ENCODE results near the gene UFSP1. TPM values are rescaled to one million over a fixed set of nuclear protein-coding genes. Genes with fewer than 3 reads are reported as not detected.
A peak's percentile ranks its signal among the peaks of the same experiment; 100 is the strongest.

UFSP1 gene
- total and polyA plus RNA-seq, 2 of the 13 experiments (the other 11 are each of a cell fraction or from before 2014, with no cell fraction given): 0.65 to 3.3 TPM

GRCh38 chr7:100852048-100852872, 37.3 kb downstream of the UFSP1 start, which contains the start of gene SLC12A9 (continued):
- peak; percentile 6; the same call in 1 of the 2 replicates for TF ChIP-seq ZSCAN21 (CRISPR knock-in tag; IDR thresholded peaks at IDR 0.05; ENCODE audit: borderline replicate concordance)
- TF ChIP-seq ZFP90 (CRISPR knock-in tag; IDR thresholded peaks at IDR 0.05; ENCODE audit: borderline replicate concordance): peak; percentile 82; the same call in 1 of the 2 replicates
- no peak for TF ChIP-seq ZBTB7A (CRISPR knock-in tag; IDR thresholded peaks at IDR 0.05)
- TF ChIP-seq KLF15 (CRISPR knock-in tag; IDR thresholded peaks at IDR 0.05; ENCODE audit: borderline replicate concordance): 0 out of 2 replicates have a peak, but pooled peaks have one; percentile 47
- 0 out of 2 replicates have a peak, but pooled peaks have one; percentile 78 for TF ChIP-seq ZNF230 (CRISPR knock-in tag; IDR thresholded peaks at IDR 0.05)
- TF ChIP-seq, protein P1, sequence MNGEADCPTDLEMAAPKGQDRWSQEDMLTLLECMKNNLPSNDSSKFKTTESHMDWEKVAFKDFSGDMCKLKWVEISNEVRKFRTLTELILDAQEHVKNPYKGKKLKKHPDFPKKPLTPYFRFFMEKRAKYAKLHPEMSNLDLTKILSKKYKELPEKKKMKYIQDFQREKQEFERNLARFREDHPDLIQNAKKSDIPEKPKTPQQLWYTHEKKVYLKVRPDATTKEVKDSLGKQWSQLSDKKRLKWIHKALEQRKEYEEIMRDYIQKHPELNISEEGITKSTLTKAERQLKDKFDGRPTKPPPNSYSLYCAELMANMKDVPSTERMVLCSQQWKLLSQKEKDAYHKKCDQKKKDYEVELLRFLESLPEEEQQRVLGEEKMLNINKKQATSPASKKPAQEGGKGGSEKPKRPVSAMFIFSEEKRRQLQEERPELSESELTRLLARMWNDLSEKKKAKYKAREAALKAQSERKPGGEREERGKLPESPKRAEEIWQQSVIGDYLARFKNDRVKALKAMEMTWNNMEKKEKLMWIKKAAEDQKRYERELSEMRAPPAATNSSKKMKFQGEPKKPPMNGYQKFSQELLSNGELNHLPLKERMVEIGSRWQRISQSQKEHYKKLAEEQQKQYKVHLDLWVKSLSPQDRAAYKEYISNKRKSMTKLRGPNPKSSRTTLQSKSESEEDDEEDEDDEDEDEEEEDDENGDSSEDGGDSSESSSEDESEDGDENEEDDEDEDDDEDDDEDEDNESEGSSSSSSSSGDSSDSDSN (CRISPR knock-in tag; IDR thresholded peaks at IDR 0.05): peak; percentile 46
- no peak for TF ChIP-seq ZNF564 (CRISPR knock-in tag; IDR thresholded peaks at IDR 0.05)
- TF ChIP-seq ZNF746 (CRISPR knock-in tag; IDR thresholded peaks at IDR 0.05): 0 out of 2 replicates have a peak, but pooled peaks have one; percentile 36
- TF ChIP-seq, protein P2, sequence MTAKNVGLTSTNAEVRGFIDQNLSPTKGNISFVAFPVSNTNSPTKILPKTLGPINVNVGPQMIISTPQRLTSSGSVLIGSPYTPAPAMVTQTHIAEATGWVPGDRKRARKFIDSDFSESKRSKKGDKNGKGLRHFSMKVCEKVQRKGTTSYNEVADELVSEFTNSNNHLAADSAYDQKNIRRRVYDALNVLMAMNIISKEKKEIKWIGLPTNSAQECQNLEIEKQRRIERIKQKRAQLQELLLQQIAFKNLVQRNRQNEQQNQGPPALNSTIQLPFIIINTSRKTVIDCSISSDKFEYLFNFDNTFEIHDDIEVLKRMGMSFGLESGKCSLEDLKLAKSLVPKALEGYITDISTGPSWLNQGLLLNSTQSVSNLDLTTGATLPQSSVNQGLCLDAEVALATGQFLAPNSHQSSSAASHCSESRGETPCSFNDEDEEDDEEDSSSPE (CRISPR knock-in tag; IDR thresholded peaks at IDR 0.05): no peak; the same call in 1 of the 2 replicates
- peak; percentile 87; the same call in 1 of the 2 replicates for TF ChIP-seq ZNF572 (CRISPR knock-in tag; IDR thresholded peaks at IDR 0.05)
- no peak; the same call in 1 of the 2 replicates for TF ChIP-seq RCOR2 (CRISPR knock-in tag; IDR thresholded peaks at IDR 0.05)
- no peak for TF ChIP-seq NONO (IDR thresholded peaks at IDR 0.05)
- peak; percentile 68 for TF ChIP-seq NONO (CRISPR knock-in tag; conservative IDR thresholded peaks at IDR 0.05)
- TF ChIP-seq, protein P3, sequence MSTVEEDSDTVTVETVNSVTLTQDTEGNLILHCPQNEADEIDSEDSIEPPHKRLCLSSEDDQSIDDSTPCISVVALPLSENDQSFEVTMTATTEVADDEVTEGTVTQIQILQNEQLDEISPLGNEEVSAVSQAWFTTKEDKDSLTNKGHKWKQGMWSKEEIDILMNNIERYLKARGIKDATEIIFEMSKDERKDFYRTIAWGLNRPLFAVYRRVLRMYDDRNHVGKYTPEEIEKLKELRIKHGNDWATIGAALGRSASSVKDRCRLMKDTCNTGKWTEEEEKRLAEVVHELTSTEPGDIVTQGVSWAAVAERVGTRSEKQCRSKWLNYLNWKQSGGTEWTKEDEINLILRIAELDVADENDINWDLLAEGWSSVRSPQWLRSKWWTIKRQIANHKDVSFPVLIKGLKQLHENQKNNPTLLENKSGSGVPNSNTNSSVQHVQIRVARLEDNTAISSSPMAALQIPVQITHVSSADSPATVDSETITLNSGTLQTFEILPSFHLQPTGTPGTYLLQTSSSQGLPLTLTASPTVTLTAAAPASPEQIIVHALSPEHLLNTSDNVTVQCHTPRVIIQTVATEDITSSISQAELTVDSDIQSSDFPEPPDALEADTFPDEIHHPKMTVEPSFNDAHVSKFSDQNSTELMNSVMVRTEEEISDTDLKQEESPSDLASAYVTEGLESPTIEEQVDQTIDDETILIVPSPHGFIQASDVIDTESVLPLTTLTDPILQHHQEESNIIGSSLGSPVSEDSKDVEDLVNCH (CRISPR knock-in tag; IDR thresholded peaks at IDR 0.05): no peak; the same call in 1 of the 2 replicates
- peak; percentile 6; the same call in 1 of the 2 replicates for TF ChIP-seq RXRB (CRISPR knock-in tag; IDR thresholded peaks at IDR 0.05; ENCODE audit: borderline replicate concordance)
- peak; percentile 37; the same call in 1 of the 2 replicates for TF ChIP-seq CBX5 (CRISPR knock-in tag; IDR thresholded peaks at IDR 0.05; ENCODE audit: borderline replicate concordance)
- TF ChIP-seq TEAD2 (CRISPR knock-in tag; IDR thresholded peaks at IDR 0.05): no peak
- 0 out of 2 replicates have a peak, but pooled peaks have one; percentile 16 for TF ChIP-seq CAMTA2 (CRISPR knock-in tag; IDR thresholded peaks at IDR 0.05; ENCODE audit: borderline replicate concordance)
- TF ChIP-seq YEATS4 (CRISPR knock-in tag; IDR thresholded peaks at IDR 0.05; ENCODE audit: borderline replicate concordance): peak; percentile 83
- TF ChIP-seq GPN1 (CRISPR knock-in tag; IDR thresholded peaks at IDR 0.05; ENCODE audit: borderline replicate concordance): no peak
- TF ChIP-seq ZFP41 (CRISPR knock-in tag; IDR thresholded peaks at IDR 0.05; ENCODE audit: borderline replicate concordance): no peak
- TF ChIP-seq ZNF883 (CRISPR knock-in tag; IDR thresholded peaks at IDR 0.05; ENCODE audit: not compliant biosample characterization): peak; percentile 62
- peak; percentile 54; the same call in 1 of the 2 replicates for TF ChIP-seq SP4 (CRISPR knock-in tag; IDR thresholded peaks at IDR 0.05)
- TF ChIP-seq MYC (CRISPR knock-in tag; IDR thresholded peaks at IDR 0.05; ENCODE audit: borderline replicate concordance): peak; percentile 96

All from HepG2 (cell line).